ENCODE data around the gene ERVK3-1.
"Not testable (repeated sequence)": the region's sequence is repeated elsewhere in the genome, so short reads cannot be mapped to it uniquely, and the experiment has no call there.

The ERVK3-1 gene, protein sequence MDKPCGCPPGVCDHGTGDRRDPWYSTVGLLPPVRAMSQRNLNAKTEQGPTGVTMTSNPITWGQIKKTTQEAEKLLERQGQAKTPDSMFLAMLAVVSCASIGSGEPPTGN

GRCh38 chr19:58305065-58305931 lies at the start of gene ERVK3-1:
ERVK3-1 (plus strand) TSS chr19:58305377; CDS start chr19:58312169, 6,792 bp downstream.
- DNase-seq (ENCODE audit: extremely low spot score), result peak; percentile 96
- TF ChIP-seq PKNOX1 (IDR thresholded peaks at IDR 0.05), result no peak
- no peak for TF ChIP-seq FOXM1 (IDR thresholded peaks at IDR 0.05; ENCODE audit: borderline replicate concordance)
- no peak for TF ChIP-seq NFRKB (IDR thresholded peaks at IDR 0.05)
- no peak for TF ChIP-seq BHLHE40 (IDR thresholded peaks at IDR 0.05; ENCODE audit: borderline replicate concordance)
- TF ChIP-seq CTBP1 (IDR thresholded peaks at IDR 0.05; ENCODE audit: borderline replicate concordance), result peak; percentile 34; the same call in 1 of the 2 replicates
- no peak for TF ChIP-seq ZNF384 (IDR thresholded peaks at IDR 0.05)
- TF ChIP-seq L3MBTL2 (conservative IDR thresholded peaks at IDR 0.05), result peak; percentile 63
- TF ChIP-seq SUZ12 (IDR thresholded peaks at IDR 0.05), result peak; percentile 90
- no peak for TF ChIP-seq FOXA1 (IDR thresholded peaks at IDR 0.05)
- TF ChIP-seq SP1 (IDR thresholded peaks at IDR 0.05), result no peak
- TF ChIP-seq ELF4 (IDR thresholded peaks at IDR 0.05), result peak; percentile 97
- TF ChIP-seq ARNT (IDR thresholded peaks at IDR 0.05), result no peak
- CTCF ChIA-PET, result no interaction called here
- POLR2A ChIA-PET, result interaction anchor here (0.6 to 1.5 kb wide), 4 partner anchors 14 to 122 kb away, joined by 3 to 4 read pairs (median 4); partner anchors contain the start of genes ZNF274, ZNF497 and ZSCAN22

DNA sequence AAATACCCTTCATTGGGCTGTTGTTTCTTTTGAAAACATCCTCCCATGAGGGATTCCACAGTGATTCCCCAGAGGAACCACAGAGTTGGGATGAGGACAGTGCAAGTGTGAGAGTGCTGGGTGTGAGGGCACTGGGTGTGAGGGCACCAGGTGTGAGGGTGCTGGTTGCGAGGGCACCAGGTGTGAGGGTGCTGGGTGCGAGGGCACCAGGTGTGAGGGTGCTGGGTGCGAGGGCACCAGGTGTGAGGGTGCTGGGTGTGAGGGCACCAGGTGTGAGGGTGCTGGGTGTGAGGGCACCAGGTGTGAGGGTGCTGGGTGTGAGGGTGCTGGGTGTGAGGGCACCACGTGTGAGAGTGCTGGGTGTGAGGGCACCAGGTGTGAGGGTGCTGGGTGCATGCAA lies 46.9 kb upstream of the ERVK3-1 start:
- DNase-seq (ENCODE audit: extremely low spot score); POLR2A ChIA-PET; CTCF ChIA-PET: not testable (repeated sequence)

- DNase-seq (ENCODE audit: extremely low spot score), result no peak
Observed at GRCh38 chr19:58261600-58261967, 43.6 kb upstream of the ERVK3-1 start.

GRCh38 chr19:58261968-58262921 lies 42.9 kb upstream of the ERVK3-1 start:
- TF ChIP-seq ZNF384 (IDR thresholded peaks at IDR 0.05), result no peak
- no peak for TF ChIP-seq SUZ12 (IDR thresholded peaks at IDR 0.05)
- TF ChIP-seq FOXK2 (IDR thresholded peaks at IDR 0.05), result no peak
- TF ChIP-seq L3MBTL2 (conservative IDR thresholded peaks at IDR 0.05), result no peak
- TF ChIP-seq ELF4 (IDR thresholded peaks at IDR 0.05), result no peak
- TF ChIP-seq FOXA1 (IDR thresholded peaks at IDR 0.05), result no peak
- TF ChIP-seq FOXM1 (IDR thresholded peaks at IDR 0.05; ENCODE audit: borderline replicate concordance), result no peak
- TF ChIP-seq BHLHE40 (IDR thresholded peaks at IDR 0.05; ENCODE audit: borderline replicate concordance), result no peak
- no peak for TF ChIP-seq PKNOX1 (IDR thresholded peaks at IDR 0.05)
- no peak for TF ChIP-seq ARNT (IDR thresholded peaks at IDR 0.05)
- DNase-seq (ENCODE audit: extremely low spot score), result no peak
- CTCF ChIA-PET, result no interaction called here
- POLR2A ChIA-PET, result no interaction called here

More at GRCh38 chr19:58261600-58261967, 43.6 kb upstream of the ERVK3-1 start:
- POLR2A ChIA-PET, result no interaction called here
- CTCF ChIA-PET, result no interaction called here
- no peak for TF ChIP-seq FOXM1 (IDR thresholded peaks at IDR 0.05; ENCODE audit: borderline replicate concordance)
- TF ChIP-seq PKNOX1 (IDR thresholded peaks at IDR 0.05), result no peak
- TF ChIP-seq FOXA1 (IDR thresholded peaks at IDR 0.05), result no peak
- TF ChIP-seq NFRKB (IDR thresholded peaks at IDR 0.05), result no peak
- TF ChIP-seq L3MBTL2 (conservative IDR thresholded peaks at IDR 0.05), result no peak
- TF ChIP-seq SUZ12 (IDR thresholded peaks at IDR 0.05), result no peak
- TF ChIP-seq LEF1 (IDR thresholded peaks at IDR 0.05; ENCODE audit: borderline replicate concordance), result no peak
- no peak for TF ChIP-seq CTBP1 (IDR thresholded peaks at IDR 0.05; ENCODE audit: borderline replicate concordance)
- no peak for TF ChIP-seq BHLHE40 (IDR thresholded peaks at IDR 0.05; ENCODE audit: borderline replicate concordance)
- no peak for TF ChIP-seq HDGF (IDR thresholded peaks at IDR 0.05; ENCODE audit: borderline replicate concordance)
- TF ChIP-seq TARDBP (IDR thresholded peaks at IDR 0.05), result no peak
- no peak for TF ChIP-seq ZNF384 (IDR thresholded peaks at IDR 0.05)

DNA sequence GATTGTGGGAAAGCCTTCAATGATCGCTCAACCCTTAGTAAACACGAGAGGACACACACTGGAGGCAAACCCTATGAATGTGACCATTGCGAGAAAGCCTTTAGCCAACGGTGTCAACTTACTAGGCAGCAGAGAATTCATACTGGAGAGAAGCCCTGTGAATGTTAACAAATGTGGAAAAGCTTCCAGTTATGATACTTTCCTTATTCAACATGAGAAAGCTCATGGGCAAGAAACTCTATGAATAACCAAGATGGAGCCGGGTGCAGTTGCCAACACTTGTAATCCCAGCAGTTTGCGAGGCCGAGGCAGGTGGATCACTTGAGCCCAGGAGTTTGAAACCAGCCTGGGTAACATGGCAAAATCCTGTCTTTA lies 42.3 kb upstream of the ERVK3-1 start:
- POLR2A ChIA-PET, result no interaction called here
- CTCF ChIA-PET, result no interaction called here
- no peak for TF ChIP-seq L3MBTL2 (conservative IDR thresholded peaks at IDR 0.05)
- DNase-seq (ENCODE audit: extremely low spot score), result no peak

- CTCF ChIA-PET, result no interaction called here
- POLR2A ChIA-PET, result no interaction called here
- no peak for DNase-seq (ENCODE audit: extremely low spot score)
- TF ChIP-seq BHLHE40 (IDR thresholded peaks at IDR 0.05; ENCODE audit: borderline replicate concordance) (no peak), NFRKB (IDR thresholded peaks at IDR 0.05) (no peak), HDGF (IDR thresholded peaks at IDR 0.05; ENCODE audit: borderline replicate concordance) (no peak), FOXM1 (IDR thresholded peaks at IDR 0.05; ENCODE audit: borderline replicate concordance) (no peak), FOXK2 (IDR thresholded peaks at IDR 0.05) (no peak), ARNT (IDR thresholded peaks at IDR 0.05) (no peak), PKNOX1 (IDR thresholded peaks at IDR 0.05) (no peak), LEF1 (IDR thresholded peaks at IDR 0.05; ENCODE audit: borderline replicate concordance) (no peak), FOXA1 (IDR thresholded peaks at IDR 0.05) (no peak), SUZ12 (IDR thresholded peaks at IDR 0.05) (no peak), L3MBTL2 (conservative IDR thresholded peaks at IDR 0.05) (no peak), SP1 (IDR thresholded peaks at IDR 0.05) (no peak), ZNF384 (IDR thresholded peaks at IDR 0.05) (no peak), CTBP1 (IDR thresholded peaks at IDR 0.05; ENCODE audit: borderline replicate concordance) (no peak), TARDBP (IDR thresholded peaks at IDR 0.05) (no peak), ELF4 (IDR thresholded peaks at IDR 0.05) (no peak)
Observed at GRCh38 chr19:58265100-58265499, 40.1 kb upstream of the ERVK3-1 start.

Data from HEK293T (cell line).